K562 (cell line): ENCODE results near the gene PPT2. TPM values are rescaled to one million over a fixed set of nuclear protein-coding genes. Genes with fewer than 3 reads are reported as not detected.

Experiments used
- CREB1 ChIP-seq, 2 experiments: sonication (generic) in 1 of 2; formaldehyde crosslinking in 1 of 2; IDR thresholded peaks; 2 replicates each; pipeline versions ENCODE4 v1.6.1 to v1.8.0; 2012 to 2022; ENCODE audit warnings: inconsistent platforms in 1 of 2, mild to moderate bottlenecking in 1 of 2, missing genetic modification reagents in 1 of 2, moderate library complexity in 1 of 2
- CUX1 ChIP-seq: fragments of 200-800 bp; sonication (Bioruptor generic); IDR thresholded peaks from 2 replicates; pipeline ENCODE4 v1.6.1; 2016; ENCODE audit warnings: missing genetic modification characterization, missing compliant biosample characterization
- EP400 ChIP-seq: fragments of 450-650 bp; IDR thresholded peaks from 2 replicates; pipeline ENCODE4 v1.6.1; 2017; ENCODE audit warnings: antibody characterized with exemption, mild to moderate bottlenecking, moderate library complexity
- ETV1 ChIP-seq: fragments of 450-650 bp; conservative IDR thresholded peaks from 2 replicates; pipeline ENCODE4 v1.6.1; 2016; ENCODE audit warnings: missing genetic modification characterization, control low read depth, low read depth, missing compliant biosample characterization
- GABPA ChIP-seq: fragments of 200-800 bp; sonication (Bioruptor generic); conservative IDR thresholded peaks from 2 replicates; pipeline ENCODE4 v1.6.1; 2016; ENCODE audit warnings: low read depth, missing genetic modification characterization, missing compliant biosample characterization
- GABPB1 ChIP-seq: sonication (generic); formaldehyde crosslinking; IDR thresholded peaks from 2 replicates; pipeline ENCODE4 v1.8.0; 2022; ENCODE audit warnings: mild to moderate bottlenecking, missing genetic modification reagents
- MTA3 ChIP-seq: fragments of 450-650 bp; formaldehyde crosslinking; IDR thresholded peaks from 2 replicates; pipeline ENCODE4 v1.6.1; 2017; ENCODE audit warnings: mild to moderate bottlenecking, borderline replicate concordance
- NFATC3 ChIP-seq: fragments of 450-650 bp; IDR thresholded peaks from 2 replicates; pipeline ENCODE4 v1.6.1; 2017; ENCODE audit warnings: mild to moderate bottlenecking
- NFYB ChIP-seq: IDR thresholded peaks from 2 replicates; pipeline ENCODE4 v1.6.1; 2011; ENCODE audit warnings: mild to moderate bottlenecking, moderate library complexity; ENCODE audit not compliant: insufficient read length; ENCODE audit errors: extremely low read depth
- RFX7 ChIP-seq: fragments of 250-450 bp; sonication (Bioruptor Pico); IDR thresholded peaks from 2 replicates; pipeline ENCODE4 v1.5.1; 2021; ENCODE audit warnings: mild to moderate bottlenecking
- U2AF2 ChIP-seq: fragments of 200-400 bp; formaldehyde crosslinking; optimal IDR thresholded peaks from 2 replicates; pipeline ENCODE3; 2017; ENCODE audit warnings: low read depth, mild to moderate bottlenecking, low read length
- ZNF184 ChIP-seq: sonication (generic); formaldehyde crosslinking; IDR thresholded peaks from 2 replicates; pipeline ENCODE4 v1.5.0; 2020; ENCODE audit warnings: missing genetic modification reagents
- ZNF212 ChIP-seq: fragments of 450-650 bp; formaldehyde crosslinking; IDR thresholded peaks from 2 replicates; pipeline ENCODE4 v1.4.0; 2020; ENCODE audit warnings: mild to moderate bottlenecking
- ZNF347 ChIP-seq: fragments of 450-650 bp; formaldehyde crosslinking; IDR thresholded peaks from 2 replicates; pipeline ENCODE4 v1.4.0; 2020; ENCODE audit warnings: low read depth, mild to moderate bottlenecking, moderate library complexity
- ZNF79 ChIP-seq: fragments of 250-450 bp; sonication (Bioruptor Pico); IDR thresholded peaks from 2 replicates; pipeline ENCODE4 v1.4.0; 2020; ENCODE audit warnings: low read depth, mild to moderate bottlenecking, moderate library complexity
- polyA plus RNA-seq, 8 experiments: library from polyadenylated mRNA; depleted of rRNA in 4 of 8; stranded (reverse) in 5 of 8; unstranded in 3 of 8; fragments of >200 nt; fragmentation: Nextera tagmentation in 2 of 8; fragmentation: Illumina TruSeq in 1 of 8; extraction: Ambion mirVana in 2 of 8; extraction: Trizol in 1 of 8; gene quantifications; 2 replicates each; pipeline versions ENCODE4 v1.2.1 to v1.2.3, GENCODE V29; 2011 to 2014; ENCODE audit warnings: inconsistent platforms in 1 of 8, missing spikeins in 1 of 8
- total RNA-seq, 7 experiments: library from RNA; depleted of rRNA in 6 of 7; stranded (reverse); fragments of >200 nt in 6 of 7; fragmentation: Illumina TruSeq in 2 of 7; extraction: Trizol in 2 of 7; gene quantifications; 2 replicates each; pipeline versions ENCODE4 v1.2.1 to v1.2.3, GENCODE V29; 2011 to 2021; ENCODE audit warnings: low replicate concordance in 1 of 7
- TF ChIP-seq, protein P1 (sequence below): sonication (generic); formaldehyde crosslinking; IDR thresholded peaks from 2 replicates; pipeline ENCODE4 v1.8.0; 2022; ENCODE audit warnings: missing genetic modification reagents, mild to moderate bottlenecking, moderate library complexity, borderline replicate concordance
- TF ChIP-seq, protein P2 (sequence below): fragments of 450-650 bp; formaldehyde crosslinking; IDR thresholded peaks from 2 replicates; pipeline ENCODE4 v1.4.0; 2020; ENCODE audit warnings: mild to moderate bottlenecking, mixed read lengths

PPT2 gene
- total and polyA plus RNA-seq, 9 of the 15 experiments (the other 6 are each of a cell fraction or from before 2014, with no cell fraction given) = 27.4 to 98.8 (median 69.9) TPM

DNA sequence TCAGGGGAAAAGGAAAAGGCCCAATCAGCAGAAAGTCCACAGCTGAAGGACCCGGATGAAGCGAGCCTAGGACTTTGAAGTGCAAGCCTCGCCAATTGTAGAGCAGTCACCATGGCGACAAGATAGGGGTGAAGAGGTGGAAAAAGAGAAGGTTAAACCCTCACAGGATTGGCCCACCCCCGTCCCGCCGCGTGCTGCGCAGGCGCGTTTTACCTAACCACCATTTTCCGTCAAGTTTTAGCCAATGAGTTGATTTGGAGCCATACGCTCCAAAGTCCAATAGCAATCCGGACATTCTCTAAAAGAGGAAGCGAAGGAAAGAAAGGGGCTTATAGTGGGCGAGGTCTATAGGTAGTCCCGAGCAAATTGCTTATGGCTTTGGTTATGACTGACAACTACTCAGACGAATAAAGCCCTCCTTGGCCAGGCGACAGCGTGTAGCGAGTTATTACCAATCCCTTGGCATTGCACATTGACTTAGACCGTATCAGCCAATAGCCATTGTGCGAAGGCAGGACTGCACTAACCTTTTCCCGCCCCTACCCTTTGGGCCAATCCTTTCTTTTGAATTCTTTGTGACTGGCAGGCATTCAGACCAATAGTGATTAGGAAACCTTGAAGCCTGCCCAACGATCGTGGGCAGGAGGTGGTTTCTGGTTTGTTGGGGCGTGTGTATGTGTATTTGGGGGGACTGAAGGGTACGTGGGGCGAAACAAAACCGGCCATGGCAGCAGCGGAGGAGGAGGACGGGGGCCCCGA is 24.0 kb downstream of the PPT2 start, which contains the start of gene RNF5 (continued):
- TF ChIP-seq ETV1 (tag) (no peak), ZNF79 (CRISPR knock-in tag) (no peak), EP400 (peak; percentile 81; the same call in 1 of the 2 replicates), CREB1 (IDR thresholded peaks at IDR 0.05) (peak; percentile 82), CREB1 (CRISPR knock-in tag; IDR thresholded peaks at IDR 0.05) (peak; percentile 49; the same call in 1 of the 2 replicates), NFYB (peak; percentile 99), GABPB1 (CRISPR knock-in tag) (peak; percentile 63; the same call in 1 of the 2 replicates), MTA3 (peak; percentile 84), RFX7 (CRISPR knock-in tag) (no peak), U2AF2 (no peak), GABPA (no peak; the same call in none of the 2 replicates), NFATC3 (no peak), ZNF212 (CRISPR knock-in tag) (no peak), ZNF347 (CRISPR knock-in tag) (no peak), CUX1 (CRISPR knock-in tag) (no peak), ZNF184 (CRISPR knock-in tag) (no peak)
- TF ChIP-seq, protein P1, sequence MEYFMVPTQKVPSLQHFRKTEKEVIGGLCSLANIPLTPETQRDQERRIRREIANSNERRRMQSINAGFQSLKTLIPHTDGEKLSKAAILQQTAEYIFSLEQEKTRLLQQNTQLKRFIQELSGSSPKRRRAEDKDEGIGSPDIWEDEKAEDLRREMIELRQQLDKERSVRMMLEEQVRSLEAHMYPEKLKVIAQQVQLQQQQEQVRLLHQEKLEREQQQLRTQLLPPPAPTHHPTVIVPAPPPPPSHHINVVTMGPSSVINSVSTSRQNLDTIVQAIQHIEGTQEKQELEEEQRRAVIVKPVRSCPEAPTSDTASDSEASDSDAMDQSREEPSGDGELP (CRISPR knock-in tag) = peak; percentile 68; the same call in 1 of the 2 replicates
- TF ChIP-seq, protein P2, sequence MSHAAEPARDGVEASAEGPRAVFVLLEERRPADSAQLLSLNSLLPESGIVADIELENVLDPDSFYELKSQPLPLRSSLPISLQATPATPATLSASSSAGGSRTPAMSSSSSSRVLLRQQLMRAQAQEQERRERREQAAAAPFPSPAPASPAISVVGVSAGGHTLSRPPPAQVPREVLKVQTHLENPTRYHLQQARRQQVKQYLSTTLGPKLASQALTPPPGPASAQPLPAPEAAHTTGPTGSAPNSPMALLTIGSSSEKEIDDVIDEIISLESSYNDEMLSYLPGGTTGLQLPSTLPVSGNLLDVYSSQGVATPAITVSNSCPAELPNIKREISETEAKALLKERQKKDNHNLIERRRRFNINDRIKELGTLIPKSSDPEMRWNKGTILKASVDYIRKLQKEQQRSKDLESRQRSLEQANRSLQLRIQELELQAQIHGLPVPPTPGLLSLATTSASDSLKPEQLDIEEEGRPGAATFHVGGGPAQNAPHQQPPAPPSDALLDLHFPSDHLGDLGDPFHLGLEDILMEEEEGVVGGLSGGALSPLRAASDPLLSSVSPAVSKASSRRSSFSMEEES (CRISPR knock-in tag) = no peak
